ENCODE data around the gene SLC26A2. TPM values are rescaled to one million over a fixed set of nuclear protein-coding genes. Genes with fewer than 3 reads are reported as not detected.
A peak's percentile ranks its signal among the peaks of the same experiment; 100 is the strongest.

Gene SLC26A2
- total RNA-seq, 1 donor, result 21.6 TPM

DNA sequence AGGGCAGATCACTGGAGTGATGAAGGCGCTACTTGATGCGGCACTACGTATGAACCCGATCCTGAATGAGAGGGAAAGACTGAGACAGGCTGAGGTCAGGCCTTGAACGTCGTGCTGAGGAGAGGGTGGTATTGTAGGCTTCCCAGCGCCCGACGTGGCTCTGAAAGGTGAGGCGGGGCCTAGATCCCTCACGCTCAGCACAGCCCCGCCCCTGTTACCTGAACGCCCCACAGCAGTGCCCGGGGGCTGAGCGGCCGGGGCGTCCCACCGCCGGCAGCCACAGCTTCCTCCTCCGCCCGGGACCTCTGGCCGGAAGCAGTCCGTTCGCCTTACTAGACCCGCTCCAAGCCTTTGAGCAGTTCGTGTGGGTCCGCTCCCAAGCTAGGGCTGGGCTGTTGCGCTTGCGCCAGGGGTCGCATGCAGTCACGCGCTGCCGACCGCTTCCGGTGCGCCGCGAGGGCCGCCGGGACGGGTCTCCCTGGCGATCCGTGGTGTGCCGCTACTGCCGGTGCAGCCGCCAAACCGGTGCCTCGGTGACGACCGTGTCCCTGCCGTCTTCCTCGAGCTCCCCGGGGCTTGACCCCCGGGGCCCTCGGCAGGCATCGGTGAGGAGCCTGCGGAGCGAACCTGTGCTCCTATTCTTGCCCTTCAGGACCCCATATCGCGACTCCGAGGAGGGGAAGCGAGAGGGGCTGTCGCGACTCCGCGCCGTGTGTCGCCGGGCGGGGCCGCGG, 39.9 kb downstream of the SLC26A2 start, which contains the start of the genes HMGXB3 and TIGD6:
Gene HMGXB3, plus strand, starts transcription at position 484 of the 734 bp plus-strand sequence. CDS start 4,114 bp downstream, outside the sequence.
Gene TIGD6, minus strand, starts transcription at position 399 of the 734 bp plus-strand sequence. CDS start 4,306 bp downstream, outside the sequence.
- DNase-seq (ENCODE audit: low read depth), result peak; percentile 95
- peak within 1 kb of the TSS; percentile 95 for H3K4me3 ChIP-seq (ENCODE audit: low read depth, low read length)
- TF ChIP-seq, protein P1, sequence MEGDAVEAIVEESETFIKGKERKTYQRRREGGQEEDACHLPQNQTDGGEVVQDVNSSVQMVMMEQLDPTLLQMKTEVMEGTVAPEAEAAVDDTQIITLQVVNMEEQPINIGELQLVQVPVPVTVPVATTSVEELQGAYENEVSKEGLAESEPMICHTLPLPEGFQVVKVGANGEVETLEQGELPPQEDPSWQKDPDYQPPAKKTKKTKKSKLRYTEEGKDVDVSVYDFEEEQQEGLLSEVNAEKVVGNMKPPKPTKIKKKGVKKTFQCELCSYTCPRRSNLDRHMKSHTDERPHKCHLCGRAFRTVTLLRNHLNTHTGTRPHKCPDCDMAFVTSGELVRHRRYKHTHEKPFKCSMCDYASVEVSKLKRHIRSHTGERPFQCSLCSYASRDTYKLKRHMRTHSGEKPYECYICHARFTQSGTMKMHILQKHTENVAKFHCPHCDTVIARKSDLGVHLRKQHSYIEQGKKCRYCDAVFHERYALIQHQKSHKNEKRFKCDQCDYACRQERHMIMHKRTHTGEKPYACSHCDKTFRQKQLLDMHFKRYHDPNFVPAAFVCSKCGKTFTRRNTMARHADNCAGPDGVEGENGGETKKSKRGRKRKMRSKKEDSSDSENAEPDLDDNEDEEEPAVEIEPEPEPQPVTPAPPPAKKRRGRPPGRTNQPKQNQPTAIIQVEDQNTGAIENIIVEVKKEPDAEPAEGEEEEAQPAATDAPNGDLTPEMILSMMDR (IDR thresholded peaks at IDR 0.05; ENCODE audit: insufficient read depth, low read depth, low read length), result no peak

DNA sequence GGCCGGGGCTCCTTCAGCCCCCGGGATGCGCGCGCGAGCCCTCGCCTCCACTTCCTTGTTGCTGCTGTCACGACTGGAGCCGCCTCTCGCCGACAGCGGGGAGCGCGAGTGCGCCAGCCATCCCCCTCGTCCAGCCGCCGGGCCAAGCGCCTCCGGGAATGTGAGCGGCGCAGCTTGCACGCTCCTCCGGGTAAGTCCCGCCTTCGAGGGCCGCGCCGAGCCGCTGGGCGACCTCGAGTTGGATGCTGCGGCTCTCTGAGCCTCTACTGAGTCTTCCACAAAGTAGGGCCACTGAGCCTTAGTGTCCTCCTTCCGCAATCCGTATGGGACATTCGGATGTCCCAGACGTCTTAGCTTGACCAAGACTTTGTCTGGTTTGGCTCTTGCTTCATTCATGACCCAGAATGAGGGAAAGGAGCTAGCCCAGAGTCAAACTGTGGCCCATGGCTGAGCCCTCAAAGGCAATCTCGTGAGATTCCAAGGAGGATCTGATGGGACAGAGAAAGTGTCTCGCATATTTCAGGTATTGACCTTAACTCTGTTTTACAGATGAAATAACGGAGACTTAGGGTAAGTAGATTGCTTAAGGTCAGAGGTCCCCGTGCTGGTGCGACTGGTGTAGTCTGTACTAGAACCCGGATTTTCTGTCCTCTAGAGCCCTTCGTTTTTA, 40.6 kb downstream of the SLC26A2 start:
- TF ChIP-seq, protein P1 (IDR thresholded peaks at IDR 0.05; ENCODE audit: insufficient read depth, low read depth, low read length), result no peak
- peak; percentile 57 for DNase-seq (ENCODE audit: low read depth)

DNA sequence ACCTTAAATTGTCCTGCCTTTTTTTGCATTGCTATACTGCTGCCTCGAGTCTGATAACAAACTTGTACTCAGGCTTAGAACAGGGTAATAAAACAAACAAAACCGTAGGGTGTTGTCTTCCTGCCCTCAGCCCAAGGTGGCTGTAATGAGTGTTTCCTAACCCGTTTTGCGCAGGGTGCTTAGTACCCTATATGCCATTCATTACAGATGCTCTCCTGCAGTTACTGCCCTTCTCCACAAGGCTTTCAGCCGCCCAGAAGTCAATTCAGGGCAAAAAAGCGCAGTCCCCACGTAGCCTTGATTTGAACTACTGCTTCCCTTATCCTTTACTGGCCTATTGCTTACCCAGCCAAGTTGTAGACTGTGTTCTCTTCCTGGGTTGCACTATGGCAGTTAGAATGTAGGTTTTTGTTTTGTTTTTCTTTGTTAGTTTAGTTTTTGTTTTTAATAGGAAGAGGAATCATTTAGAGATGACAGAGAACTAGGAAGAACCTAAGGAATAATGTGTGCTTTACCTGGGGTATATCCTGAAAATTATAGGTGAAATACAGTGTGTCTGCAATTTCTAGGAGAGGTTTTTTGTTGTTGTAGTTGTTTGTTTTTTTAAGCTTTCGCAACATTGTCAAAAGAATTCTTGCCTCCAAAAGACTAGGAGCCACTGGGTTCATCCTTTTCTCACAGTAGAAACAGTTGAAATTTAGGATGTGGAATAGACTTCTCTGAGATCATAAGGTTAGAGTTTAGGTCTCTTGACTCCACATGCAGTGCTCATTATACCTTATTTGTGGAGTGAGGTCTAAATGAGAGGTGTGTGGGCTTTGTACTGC, 41.3 kb downstream of the SLC26A2 start:
- H3K4me3 ChIP-seq (ENCODE audit: low read depth, low read length), result peak overlapping the region; percentile 95
- DNase-seq (ENCODE audit: low read depth), result peak; percentile 85
- TF ChIP-seq, protein P1 (IDR thresholded peaks at IDR 0.05; ENCODE audit: insufficient read depth, low read depth, low read length), result peak; percentile 73

More for the DNA sequence above, 40.6 kb downstream of the SLC26A2 start:
- H3K4me3 ChIP-seq (ENCODE audit: low read depth, low read length), result peak overlapping the region; percentile 95

DNA sequence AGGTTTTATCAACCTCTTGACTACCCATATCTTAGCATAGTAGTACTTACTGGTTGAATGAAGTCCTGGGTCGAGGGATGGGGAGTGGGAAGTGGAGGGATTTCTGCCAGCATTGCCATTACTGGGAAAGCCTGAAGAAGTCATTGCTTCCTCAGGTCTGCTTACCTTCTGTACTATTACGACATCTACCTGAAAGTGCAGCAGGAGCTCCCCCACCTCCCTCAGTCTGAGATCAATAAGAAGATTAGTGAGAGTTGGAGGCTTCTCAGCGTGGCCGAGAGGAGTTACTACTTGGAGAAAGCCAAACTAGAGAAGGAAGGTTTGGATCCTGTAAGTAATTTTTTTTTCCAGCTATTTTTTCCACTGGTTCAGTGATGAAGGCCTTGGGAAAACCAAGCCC, 45.8 kb downstream of the SLC26A2 start:
- TF ChIP-seq, protein P1 (IDR thresholded peaks at IDR 0.05; ENCODE audit: insufficient read depth, low read depth, low read length), result no peak
- no peak for DNase-seq (ENCODE audit: low read depth)

DNA sequence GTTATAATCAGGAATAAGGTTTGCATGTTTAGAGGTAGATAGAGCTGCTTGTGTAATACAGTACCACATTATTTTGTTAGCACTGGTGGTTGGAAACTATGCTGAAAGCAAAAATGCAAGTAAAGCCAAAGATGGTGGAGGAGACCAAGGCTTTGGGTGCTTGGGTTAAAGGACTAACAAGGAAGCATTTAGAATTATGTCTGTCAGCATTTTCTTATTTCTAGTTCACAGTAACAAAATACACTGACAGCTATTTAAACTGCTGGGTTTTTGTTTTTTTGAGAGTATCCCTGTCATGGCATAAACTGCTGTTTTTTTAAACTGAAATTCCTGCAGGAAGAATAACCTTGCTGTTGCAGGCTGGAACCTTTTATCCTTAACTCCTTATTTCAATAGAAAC, 46.5 kb downstream of the SLC26A2 start:
- no peak overlapping the region for H3K4me3 ChIP-seq (ENCODE audit: low read depth, low read length)
- TF ChIP-seq, protein P1 (IDR thresholded peaks at IDR 0.05; ENCODE audit: insufficient read depth, low read depth, low read length), result no peak
- no peak for DNase-seq (ENCODE audit: low read depth)

More for the DNA sequence above, 45.8 kb downstream of the SLC26A2 start:
- H3K4me3 ChIP-seq (ENCODE audit: low read depth, low read length), result no peak overlapping the region

DNA sequence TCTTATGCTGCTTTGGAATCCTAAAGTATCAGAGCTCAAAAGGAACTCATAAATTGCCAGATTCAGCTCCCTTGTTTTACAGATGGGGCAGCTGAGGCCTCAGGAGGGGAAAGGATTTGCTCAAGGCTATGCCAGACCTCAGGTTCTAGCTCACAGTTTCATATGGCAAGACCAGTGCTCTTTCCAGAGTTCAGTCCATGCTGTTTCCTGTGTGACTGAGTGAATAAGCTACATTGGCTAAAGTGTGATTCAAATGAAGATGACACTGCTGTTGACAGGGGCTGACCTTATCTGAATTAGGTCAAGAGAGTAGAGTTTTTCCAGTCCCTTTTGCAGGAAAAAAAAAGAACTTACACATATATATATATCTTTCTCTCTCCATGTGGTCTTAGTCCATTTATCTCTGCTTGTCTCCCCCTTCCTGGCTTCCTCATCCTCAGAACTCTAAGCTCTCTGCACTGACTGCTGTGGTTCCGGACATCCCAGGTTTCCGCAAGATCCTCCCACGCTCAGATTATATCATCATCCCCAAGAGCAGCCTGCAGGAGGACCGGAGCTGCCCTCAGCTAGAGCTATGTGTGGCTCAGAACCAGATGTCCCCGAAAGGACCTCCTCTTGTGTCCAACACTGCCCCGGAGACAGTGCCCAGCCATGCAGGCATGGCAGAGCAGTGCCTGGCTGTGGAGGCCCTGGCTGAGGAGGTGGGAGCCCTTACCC, 49.3 kb downstream of the SLC26A2 start:
- peak; percentile 60 for DNase-seq (ENCODE audit: low read depth)
- TF ChIP-seq, protein P1 (IDR thresholded peaks at IDR 0.05; ENCODE audit: insufficient read depth, low read depth, low read length), result no peak

More for the DNA sequence above, 49.3 kb downstream of the SLC26A2 start:
- H3K4me3 ChIP-seq (ENCODE audit: low read depth, low read length), result no peak overlapping the region

All from fibroblast of villous mesenchyme (primary cell).